Ascending aorta (tissue), 2 donors: ENCODE measurements around the gene ZMYND11. TPM values are rescaled to one million over a fixed set of nuclear protein-coding genes. Genes with fewer than 3 reads are reported as not detected.

ENCODE experiments used
- DNase-seq, 2 donors: peaks; one replicate each; pipeline ENCODE4 v3.0.0-alpha.2; 2019; ENCODE audit warnings: low spot score in 2 of 2
- H3K27ac ChIP-seq, 2 donors: fragments of 200-600 bp; sonication (generic); one replicate each; pipeline ENCODE4 v1.5.1; 2016 to 2017; ENCODE audit warnings: mild to moderate bottlenecking in 1 of 2
- H3K27me3 ChIP-seq: fragments of 200-600 bp; sonication (generic); one replicate; pipeline ENCODE4 v1.5.1; 2017
- H3K36me3 ChIP-seq, 2 donors: fragments of 200-600 bp; sonication (generic); one replicate each; pipeline ENCODE4 v1.5.1; 2016
- H3K4me1 ChIP-seq, 2 donors: fragments of 200-600 bp; sonication (generic); one replicate each; pipeline ENCODE4 v1.5.1; 2016 to 2017; ENCODE audit warnings: mild to moderate bottlenecking in 1 of 2
- H3K4me3 ChIP-seq, 2 donors: fragments of 200-600 bp; sonication (generic); one replicate each; pipeline ENCODE4 v1.5.1; 2016 to 2017; ENCODE audit warnings: mild to moderate bottlenecking in 1 of 2
- H3K9me3 ChIP-seq, 2 donors: fragments of 200-600 bp; sonication (generic); one replicate each; pipeline ENCODE4 v1.5.1; 2016
- intact Hi-C: fragments of 100-400 bp; cut with DNase I; formaldehyde crosslinking; loops from one replicate; pipeline ENCODE4 v1.15.1; 2023
- total RNA-seq: library from RNA; depleted of rRNA; stranded (reverse); fragments of >200 nt; gene quantifications from one replicate; pipeline ENCODE4 v1.1.0, GENCODE V29; 2016
- TF ChIP-seq, protein P1 (sequence below), 3 experiments: fragments of 200-600 bp in 2 of 3; fragments of 450-650 bp in 1 of 3; sonication (generic) in 2 of 3; IDR thresholded peaks; one replicate each; pipeline ENCODE4 v1.5.1; 2016 to 2019; ENCODE audit warnings: antibody characterized with exemption in 3 of 3, mild to moderate bottlenecking in 1 of 3, moderate library complexity in 1 of 3

Gene ZMYND11
- total RNA-seq, 1 donor from 2014 or later = 29.6 TPM

DNA sequence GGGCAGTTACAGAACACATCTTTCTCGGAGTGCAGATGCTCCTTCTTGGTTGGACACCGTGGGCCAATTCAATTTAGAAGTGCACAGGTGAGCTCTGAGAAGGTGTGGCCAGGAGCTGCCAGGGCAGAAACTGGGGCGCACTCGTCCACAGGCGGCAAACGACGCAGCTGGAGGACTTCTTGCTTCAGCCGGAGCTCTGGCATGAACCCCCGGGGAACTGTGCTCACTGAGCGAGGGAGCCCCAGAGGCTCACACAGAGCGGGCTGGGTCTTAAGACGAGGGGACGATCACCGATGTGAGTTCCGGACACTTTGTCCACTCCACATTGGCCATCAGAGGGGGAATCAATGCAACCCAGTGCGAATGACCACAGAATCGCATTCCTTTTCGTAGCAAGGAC, 140.4 kb downstream of the ZMYND11 start:
- Histone ChIP-seq H3K27ac (no peak overlapping the region), H3K4me3 (no peak overlapping the region), H3K9me3 (no peaks in the 10 kb centered on the region), H3K36me3 (peaks cover 14 to 58% of the 10 kb centered on the region in 2 donors), H3K27me3 (no peaks in the 10 kb centered on the region), H3K4me1 (no peaks in the 10 kb centered on the region)
- no peak for DNase-seq
- intact Hi-C loops = no loop called here
- TF ChIP-seq, protein P1, sequence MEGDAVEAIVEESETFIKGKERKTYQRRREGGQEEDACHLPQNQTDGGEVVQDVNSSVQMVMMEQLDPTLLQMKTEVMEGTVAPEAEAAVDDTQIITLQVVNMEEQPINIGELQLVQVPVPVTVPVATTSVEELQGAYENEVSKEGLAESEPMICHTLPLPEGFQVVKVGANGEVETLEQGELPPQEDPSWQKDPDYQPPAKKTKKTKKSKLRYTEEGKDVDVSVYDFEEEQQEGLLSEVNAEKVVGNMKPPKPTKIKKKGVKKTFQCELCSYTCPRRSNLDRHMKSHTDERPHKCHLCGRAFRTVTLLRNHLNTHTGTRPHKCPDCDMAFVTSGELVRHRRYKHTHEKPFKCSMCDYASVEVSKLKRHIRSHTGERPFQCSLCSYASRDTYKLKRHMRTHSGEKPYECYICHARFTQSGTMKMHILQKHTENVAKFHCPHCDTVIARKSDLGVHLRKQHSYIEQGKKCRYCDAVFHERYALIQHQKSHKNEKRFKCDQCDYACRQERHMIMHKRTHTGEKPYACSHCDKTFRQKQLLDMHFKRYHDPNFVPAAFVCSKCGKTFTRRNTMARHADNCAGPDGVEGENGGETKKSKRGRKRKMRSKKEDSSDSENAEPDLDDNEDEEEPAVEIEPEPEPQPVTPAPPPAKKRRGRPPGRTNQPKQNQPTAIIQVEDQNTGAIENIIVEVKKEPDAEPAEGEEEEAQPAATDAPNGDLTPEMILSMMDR (IDR thresholded peaks at IDR 0.05) = no peak

GRCh38 chr10:277963-278362, 142.7 kb downstream of the ZMYND11 start:
- DNase-seq = no peak
- Histone ChIP-seq H3K27ac (no peak overlapping the region), H3K9me3 (no peaks in the 10 kb centered on the region), H3K27me3 (no peaks in the 10 kb centered on the region), H3K4me3 (no peak overlapping the region), H3K4me1 (no peaks in the 10 kb centered on the region), H3K36me3 (peaks cover 23 to 80% of the 10 kb centered on the region in 2 donors)
- intact Hi-C loops = no loop called here
- TF ChIP-seq, protein P1 (IDR thresholded peaks at IDR 0.05) = no peak

GRCh38 chr10:278707-279106, 143.5 kb downstream of the ZMYND11 start:
- H3K36me3 ChIP-seq = peaks cover 26 to 83% of the 10 kb centered on the region in 2 donors
- no peak overlapping the region for H3K4me3 ChIP-seq
- H3K27ac ChIP-seq = no peak overlapping the region
- H3K27me3 ChIP-seq = no peaks in the 10 kb centered on the region
- no peak for DNase-seq
- intact Hi-C loops = no loop called here
- no peaks in the 10 kb centered on the region for H3K4me1 ChIP-seq
- no peaks in the 10 kb centered on the region for H3K9me3 ChIP-seq
- TF ChIP-seq, protein P1 (IDR thresholded peaks at IDR 0.05) = no peak

DNA sequence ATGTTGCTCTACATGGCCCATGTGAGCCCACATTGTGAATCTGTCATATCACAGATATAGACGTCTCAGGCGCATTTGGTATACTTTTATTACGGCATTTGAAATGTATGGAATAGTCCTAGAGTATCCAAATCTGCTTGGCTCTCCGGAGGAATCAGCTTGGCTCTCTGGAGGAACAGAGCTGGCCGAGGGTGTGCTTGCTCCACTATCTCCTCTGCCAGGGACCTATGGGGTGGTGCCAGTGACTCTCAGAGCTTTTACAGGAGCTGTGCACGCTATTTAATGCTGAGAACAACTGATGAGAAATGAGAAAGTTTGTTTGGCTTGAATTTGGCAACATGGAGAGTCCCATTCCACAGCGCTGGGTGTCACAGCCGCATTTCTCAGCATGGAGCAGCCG, 144.0 kb downstream of the ZMYND11 start:
- H3K36me3 ChIP-seq = peaks cover 26 to 88% of the 10 kb centered on the region in 2 donors
- TF ChIP-seq, protein P1 (IDR thresholded peaks at IDR 0.05) = no peak
- intact Hi-C loops = no loop called here

GRCh38 chr10:279655-280054, 144.4 kb downstream of the ZMYND11 start:
- H3K9me3 ChIP-seq = no peaks in the 10 kb centered on the region
- H3K27me3 ChIP-seq = no peaks in the 10 kb centered on the region
- DNase-seq = no peak
- H3K4me3 ChIP-seq = no peak overlapping the region
- TF ChIP-seq, protein P1 (IDR thresholded peaks at IDR 0.05) = no peak
- no peaks in the 10 kb centered on the region for H3K4me1 ChIP-seq
- H3K27ac ChIP-seq = no peak overlapping the region
- peaks cover 26 to 92% of the 10 kb centered on the region in 2 donors for H3K36me3 ChIP-seq
- intact Hi-C loops = no loop called here

More for the DNA sequence above, 144.0 kb downstream of the ZMYND11 start:
- H3K27ac ChIP-seq = no peak overlapping the region
- H3K4me1 ChIP-seq = no peaks in the 10 kb centered on the region
- no peaks in the 10 kb centered on the region for H3K27me3 ChIP-seq
- H3K4me3 ChIP-seq = no peak overlapping the region
- no peak for DNase-seq
- no peaks in the 10 kb centered on the region for H3K9me3 ChIP-seq
